GM10248 (cell line): ENCODE data around the gene RPGRIP1.
"Not testable (repeated sequence)": the region's sequence is repeated elsewhere in the genome, so short reads cannot be mapped to it uniquely, and the experiment has no call there.

ENCODE experiments used
- CTCF ChIA-PET: fragments of 300-600 bp; sonication (Branson Sonifier 250); formaldehyde crosslinking; extraction: SDS; loops from one replicate; lab custom pipeline; 2021; ENCODE audit warnings: antibody characterized with exemption; lab: Yijun Ruan, JAX
- POLR2A ChIA-PET: fragments of 350-650 bp; sonication (Branson Sonifier 250); formaldehyde crosslinking; extraction: SDS; loops from one replicate; lab custom pipeline; 2020; ENCODE audit warnings: antibody characterized with exemption; lab: Yijun Ruan, JAX
- DNase-seq: peaks from one replicate; pipeline ENCODE4 v3.0.0; 2012; ENCODE audit errors: extremely low spot score
- CTCF ChIP-seq: IDR thresholded peaks from 2 replicates; pipeline ENCODE4 v1.5.1; 2012; ENCODE audit warnings: mild to moderate bottlenecking, low read depth; ENCODE audit errors: extremely low read depth, missing control alignments, control extremely low read depth

Gene RPGRIP1

GRCh38 chr14:21275261-21275858, 4.5 kb upstream of the RPGRIP1 start:
- no peak for DNase-seq
- TF ChIP-seq CTCF = no peak
- POLR2A ChIA-PET = interaction anchor here (0.6 to 0.7 kb wide), 2 partner anchors 234 to 594 kb away, joined by 4 to 9 read pairs; no protein-coding TSS in a partner anchor
- CTCF ChIA-PET = interaction anchor here (0.9 to 1.1 kb wide), 3 partner anchors 14 to 206 kb away, joined by 3 to 4 read pairs (median 3); no protein-coding TSS in a partner anchor

- no peak for DNase-seq
- no peak for TF ChIP-seq CTCF
- CTCF ChIA-PET = interaction anchor here (0.9 to 1.1 kb wide), 3 partner anchors 21 to 40 kb away, joined by 3 read pairs; no protein-coding TSS in a partner anchor
- POLR2A ChIA-PET = no interaction called here
Measured at GRCh38 chr14:21278632-21279031, 1.3 kb upstream of the RPGRIP1 start.

- CTCF ChIA-PET = interaction anchor here (1.4 kb wide), 1 partner anchor 31 kb away, joined by 3 read pairs; no protein-coding TSS in a partner anchor
- POLR2A ChIA-PET, DNase-seq: not testable (repeated sequence)
Measured at GRCh38 chr14:21281917-21282316, 2.0 kb downstream of the RPGRIP1 start.

GRCh38 chr14:21286516-21286915, 6.6 kb downstream of the RPGRIP1 start:
- POLR2A ChIA-PET, DNase-seq: not testable (repeated sequence)
- CTCF ChIA-PET = interaction anchor here (1.4 kb wide), 1 partner anchor 13 kb away, joined by 4 read pairs; no protein-coding TSS in a partner anchor

GRCh38 chr14:21287168-21287567, 7.3 kb downstream of the RPGRIP1 start:
- POLR2A ChIA-PET = no interaction called here
- DNase-seq = no peak
- no peak for TF ChIP-seq CTCF
- CTCF ChIA-PET = interaction anchor here (1.0 to 1.4 kb wide), 2 partner anchors 11 to 13 kb away, joined by 3 to 4 read pairs; no protein-coding TSS in a partner anchor

- CTCF ChIA-PET = interaction anchor here (1.5 kb wide), 1 partner anchor 11 kb away, joined by 5 read pairs; no protein-coding TSS in a partner anchor
- POLR2A ChIA-PET, DNase-seq: not testable (repeated sequence)
Measured at GRCh38 chr14:21294026-21294425, 14.1 kb downstream of the RPGRIP1 start.

GRCh38 chr14:21298358-21298757, 18.5 kb downstream of the RPGRIP1 start:
- no peak for TF ChIP-seq CTCF
- CTCF ChIA-PET = interaction anchor here (0.9 to 1.4 kb wide), 2 partner anchors 11 to 132 kb away, joined by 3 read pairs; no protein-coding TSS in a partner anchor
- POLR2A ChIA-PET = interaction anchor here (1.2 kb wide), 1 partner anchor 31 kb away, joined by 7 read pairs; no protein-coding TSS in a partner anchor

GRCh38 chr14:21299562-21300130, 19.8 kb downstream of the RPGRIP1 start:
- ChIA-PET CTCF (interaction anchor here (1.0 to 1.3 kb wide), 2 partner anchors 13 to 21 kb away, joined by 3 to 4 read pairs; no protein-coding TSS in a partner anchor), POLR2A (no interaction called here)
- no peak for DNase-seq
- no peak for TF ChIP-seq CTCF

More at GRCh38 chr14:21298358-21298757, 18.5 kb downstream of the RPGRIP1 start:
- no peak for DNase-seq
